Colon (tissue), 2 donors: Measurements from ENCODE around the gene FLNC.

Source experiments
- FAIRE-seq: peaks from 2 replicates; lab custom pipeline; 2012; peaks lifted over from hg19 to GRCh38; lab: Jason Lieb, UNC
- donor health status: control.
- donor health status: control.

FLNC gene

GRCh38 chr7:128804484-128804883 is 25.7 kb upstream of the FLNC start:
- FAIRE-seq: no peak

DNA sequence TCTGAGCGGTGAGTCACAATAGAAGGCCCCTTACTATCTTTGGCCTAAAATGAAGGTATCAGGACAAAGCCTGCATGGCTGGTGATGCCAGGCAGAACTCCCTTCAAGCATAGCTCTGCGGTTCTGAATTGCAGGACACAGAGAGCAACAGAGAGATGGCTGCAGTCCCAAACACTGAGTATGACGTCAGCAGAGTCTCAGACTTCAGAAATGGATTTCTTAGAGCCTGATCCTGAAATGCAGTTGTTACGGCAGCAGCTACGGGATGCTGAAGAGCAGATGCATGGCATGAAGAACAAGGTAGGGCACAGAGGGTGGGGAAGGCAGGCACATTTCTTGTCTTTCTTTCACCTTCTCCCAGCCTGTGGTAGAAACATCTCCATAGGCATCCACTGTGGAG is 25.0 kb upstream of the FLNC start:
- FAIRE-seq: no peak

DNA sequence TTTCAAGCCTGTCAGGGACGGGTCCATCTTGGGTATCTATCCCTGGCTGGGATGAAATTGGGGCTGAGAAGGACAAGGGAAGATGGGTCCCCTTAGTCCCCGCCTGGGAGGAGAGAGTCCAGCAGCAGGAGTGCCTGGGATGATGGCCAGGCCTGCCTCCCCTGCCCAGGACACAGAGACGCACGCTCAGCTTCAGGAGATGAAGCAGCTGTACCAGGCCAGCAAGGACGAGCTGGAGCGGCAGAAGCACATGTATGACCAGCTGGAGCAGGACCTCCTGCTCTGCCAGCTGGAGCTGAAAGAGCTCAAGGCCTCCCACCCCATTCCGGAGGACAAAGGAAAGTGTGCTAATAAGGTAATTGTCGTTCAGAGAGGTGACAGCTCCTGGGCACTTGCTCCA is 23.0 kb upstream of the FLNC start:
- no peak for FAIRE-seq

DNA sequence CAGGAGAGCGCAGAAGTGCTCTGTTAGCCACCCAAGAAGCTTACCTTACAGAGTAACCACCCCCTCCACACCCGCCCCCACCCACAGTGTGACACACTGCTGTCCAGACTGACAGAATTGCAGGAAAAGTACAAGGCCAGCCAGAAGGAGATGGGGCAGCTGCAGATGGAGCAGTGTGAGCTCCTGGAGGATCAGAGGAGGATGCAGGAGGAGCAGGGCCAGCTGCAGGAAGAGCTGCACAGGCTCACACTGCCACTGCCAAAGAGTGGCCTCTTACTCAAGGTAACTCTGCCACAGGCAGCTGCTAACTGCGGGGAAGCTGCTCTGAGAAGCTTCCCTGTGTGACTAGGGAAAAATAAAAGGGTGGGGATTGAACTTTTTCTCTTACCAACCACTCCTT is 20.8 kb upstream of the FLNC start:
- FAIRE-seq: no peak

DNA sequence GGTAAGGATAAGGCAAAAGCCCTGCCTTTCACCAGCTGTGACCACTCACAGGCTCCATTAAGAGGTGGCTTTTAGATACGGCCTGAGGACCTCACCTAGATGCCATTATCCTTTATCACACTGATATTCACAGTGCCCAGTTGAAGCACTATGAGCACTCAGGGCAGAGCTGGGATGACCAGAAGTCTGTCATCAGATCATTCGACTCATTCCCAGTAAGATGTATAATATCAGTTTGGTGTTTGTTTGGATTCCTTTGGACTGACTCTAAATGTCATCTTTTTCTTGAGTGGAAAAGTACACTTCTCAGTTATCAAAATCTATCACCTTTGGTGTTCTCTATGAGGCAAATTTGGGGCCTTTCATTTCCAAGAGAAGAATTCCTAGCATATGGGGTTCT is 19.7 kb upstream of the FLNC start:
- no peak for FAIRE-seq

GRCh38 chr7:128810997-128811396 is 19.2 kb upstream of the FLNC start:
- no peak for FAIRE-seq

DNA sequence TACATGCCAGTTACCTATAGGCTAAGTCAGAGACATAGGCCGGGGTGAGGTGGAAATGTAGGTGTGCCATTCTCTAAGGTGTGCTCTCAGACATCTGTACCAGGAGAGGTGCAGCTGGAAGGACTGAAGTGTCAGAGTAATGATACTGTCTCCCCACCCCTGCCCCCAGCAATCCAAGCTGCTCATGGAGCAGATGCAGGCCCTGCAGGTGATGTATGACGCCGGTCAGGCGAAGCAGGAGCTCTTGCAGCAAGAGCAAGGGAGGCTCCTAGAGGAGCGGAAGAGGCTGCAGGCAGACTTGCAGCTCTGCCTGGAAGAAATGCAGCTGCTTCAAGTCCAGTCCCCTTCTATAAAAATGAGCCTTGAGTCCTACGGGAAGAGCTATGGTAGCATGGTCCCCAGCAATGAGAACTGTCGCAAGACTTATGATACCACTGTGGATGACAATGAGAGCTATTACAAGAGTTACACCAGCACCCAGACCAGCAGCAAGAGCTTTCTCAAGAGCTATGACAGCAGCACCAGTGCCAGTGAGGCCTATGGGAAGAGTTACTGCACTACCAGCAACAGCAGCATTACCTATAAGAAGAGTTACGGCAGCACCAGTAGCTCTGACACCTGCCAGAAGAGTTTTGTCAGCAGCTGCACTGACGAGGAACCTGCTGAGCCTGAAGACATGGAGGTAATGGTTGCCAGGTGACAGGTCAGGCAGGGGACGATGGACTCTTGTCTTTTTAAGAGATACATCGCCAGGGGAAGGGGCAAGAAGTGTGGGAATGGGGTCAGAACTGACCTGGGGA is 18.4 kb upstream of the FLNC start:
- no peak for FAIRE-seq

DNA sequence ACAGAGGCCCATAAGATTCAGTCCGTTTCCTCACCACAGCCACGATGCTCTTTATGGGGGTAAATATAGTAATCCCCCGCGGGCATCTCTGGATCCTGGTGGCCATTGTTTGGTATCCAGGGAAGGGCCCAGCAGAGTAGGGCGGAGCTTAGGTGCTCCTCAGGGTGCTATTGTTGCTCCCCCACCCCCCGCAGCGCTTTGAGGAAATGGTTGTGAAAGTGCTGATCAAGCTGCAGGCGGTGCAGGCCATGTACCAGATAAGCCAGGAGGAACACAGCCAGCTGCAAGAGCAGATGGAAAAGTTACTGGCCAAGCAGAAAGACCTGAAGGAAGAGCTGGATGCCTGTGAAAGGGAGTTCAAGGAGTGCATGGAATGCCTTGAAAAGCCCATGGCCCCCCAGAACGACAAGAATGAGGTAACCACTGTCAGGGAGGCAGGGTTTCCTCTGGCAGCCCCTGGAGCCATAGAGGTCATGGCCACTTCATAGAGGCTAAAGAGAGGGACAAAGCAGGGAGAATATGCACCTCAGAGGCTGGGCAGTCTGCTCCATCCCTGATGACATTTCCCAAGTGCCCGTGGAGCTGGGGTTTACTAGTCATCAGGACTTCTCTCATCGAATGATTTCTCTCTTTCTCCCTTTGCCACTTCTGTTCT is 17.6 kb upstream of the FLNC start:
- FAIRE-seq: no peak

DNA sequence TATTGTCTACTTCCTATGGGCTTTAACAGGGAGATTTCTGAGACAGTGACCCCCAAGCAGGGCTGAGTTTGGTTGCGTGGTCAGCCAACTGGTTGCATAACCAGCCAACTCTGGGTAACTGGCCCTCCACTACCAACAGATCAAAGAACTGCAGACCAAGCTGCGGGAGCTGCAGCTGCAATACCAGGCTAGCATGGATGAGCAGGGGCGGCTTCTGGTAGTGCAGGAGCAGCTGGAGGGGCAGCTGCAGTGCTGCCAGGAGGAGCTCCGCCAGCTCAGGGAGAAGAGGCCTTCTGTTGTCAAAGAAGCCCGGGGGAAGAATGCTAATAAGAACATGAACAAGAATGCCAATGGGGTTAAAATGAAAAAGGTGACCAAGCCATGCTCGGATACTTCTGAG is 15.7 kb upstream of the FLNC start:
- no peak for FAIRE-seq

- no peak for FAIRE-seq
Observed at GRCh38 chr7:128815289-128815942, 14.8 kb upstream of the FLNC start.

DNA sequence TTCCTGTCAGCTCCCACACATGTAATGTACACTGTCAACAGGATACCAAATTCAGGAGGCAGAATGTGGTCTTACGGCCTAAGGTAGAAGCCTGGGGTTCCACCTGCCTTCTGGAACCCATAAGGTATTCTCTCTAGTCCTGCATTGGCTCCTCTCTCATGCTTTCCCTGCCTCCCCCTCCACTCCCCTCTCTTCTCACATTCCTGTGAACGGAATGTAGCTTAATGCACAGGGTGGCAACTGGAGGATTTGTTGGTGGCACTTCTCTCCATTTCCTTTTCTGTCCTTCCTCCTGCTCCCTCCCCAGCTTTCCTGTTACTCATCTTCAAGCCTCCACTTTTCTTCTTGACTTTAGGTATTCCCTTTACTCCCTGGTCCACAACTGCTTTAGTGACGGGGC is 11.5 kb upstream of the FLNC start:
- FAIRE-seq: no peak

DNA sequence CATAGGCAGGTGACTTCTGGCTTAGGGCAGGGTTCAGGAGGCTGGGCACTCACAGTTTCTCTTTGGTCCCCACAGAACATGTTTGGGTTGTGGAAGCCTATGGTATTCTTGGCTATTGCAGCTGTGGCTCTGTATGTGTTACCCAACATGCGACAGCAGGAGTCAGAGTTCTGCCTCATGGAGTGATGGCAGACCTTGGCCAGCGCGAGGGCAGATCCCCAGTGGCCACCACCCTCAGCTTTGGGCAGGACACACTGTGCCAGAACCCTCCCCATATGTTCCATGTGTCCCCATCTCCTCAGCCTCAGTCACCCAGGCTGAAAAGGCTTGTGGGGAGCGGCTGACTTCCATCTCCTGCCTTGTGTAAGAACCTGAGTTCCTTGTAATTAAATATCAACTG is 8.5 kb upstream of the FLNC start:
- no peak for FAIRE-seq

- no peak for FAIRE-seq
Observed at GRCh38 chr7:128826512-128826911, 3.7 kb upstream of the FLNC start.

- no peak for FAIRE-seq
Observed at GRCh38 chr7:128826916-128827247, 3.3 kb upstream of the FLNC start.

- no peak for FAIRE-seq
Observed at GRCh38 chr7:128827248-128827958, 2.8 kb upstream of the FLNC start.

DNA sequence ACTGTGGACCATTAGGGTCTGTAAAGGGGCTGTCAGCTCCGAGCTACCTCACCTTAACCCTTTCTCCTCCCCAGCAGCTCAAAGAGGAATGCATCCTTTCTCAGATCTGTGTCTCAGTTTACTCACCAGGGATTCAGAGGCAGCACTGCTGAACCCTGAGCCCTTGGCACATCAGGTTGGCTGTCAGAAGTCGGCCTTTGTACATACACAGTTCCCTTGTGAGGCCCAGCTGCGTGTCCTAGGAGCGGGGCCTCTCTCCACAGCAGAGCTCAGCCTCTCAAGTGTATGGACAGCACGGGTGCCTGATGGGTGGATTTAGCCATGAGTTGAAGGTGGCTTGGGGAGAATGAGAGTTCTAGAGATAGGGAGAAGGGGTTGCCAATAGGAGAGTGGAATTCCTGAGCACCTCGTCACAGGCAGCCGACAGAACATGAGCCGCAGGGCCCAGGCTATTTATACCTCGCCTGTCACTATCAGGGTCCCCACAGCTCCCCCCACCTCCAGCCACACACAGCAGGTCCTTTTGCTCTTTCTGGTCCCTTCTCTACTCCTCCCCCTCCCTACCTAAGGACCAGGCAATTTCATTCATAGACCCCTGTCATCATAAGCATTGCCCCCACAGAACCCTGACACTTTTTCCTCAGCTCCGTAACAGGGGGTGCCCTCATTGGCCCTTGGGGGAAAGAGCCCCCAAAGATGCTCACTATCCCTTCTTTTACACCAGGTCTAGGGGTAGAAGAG is 2.1 kb upstream of the FLNC start:
- no peak for FAIRE-seq

GRCh38 chr7:128829391-128830166 is 627 bp upstream of the FLNC start:
- FAIRE-seq: no peak

DNA sequence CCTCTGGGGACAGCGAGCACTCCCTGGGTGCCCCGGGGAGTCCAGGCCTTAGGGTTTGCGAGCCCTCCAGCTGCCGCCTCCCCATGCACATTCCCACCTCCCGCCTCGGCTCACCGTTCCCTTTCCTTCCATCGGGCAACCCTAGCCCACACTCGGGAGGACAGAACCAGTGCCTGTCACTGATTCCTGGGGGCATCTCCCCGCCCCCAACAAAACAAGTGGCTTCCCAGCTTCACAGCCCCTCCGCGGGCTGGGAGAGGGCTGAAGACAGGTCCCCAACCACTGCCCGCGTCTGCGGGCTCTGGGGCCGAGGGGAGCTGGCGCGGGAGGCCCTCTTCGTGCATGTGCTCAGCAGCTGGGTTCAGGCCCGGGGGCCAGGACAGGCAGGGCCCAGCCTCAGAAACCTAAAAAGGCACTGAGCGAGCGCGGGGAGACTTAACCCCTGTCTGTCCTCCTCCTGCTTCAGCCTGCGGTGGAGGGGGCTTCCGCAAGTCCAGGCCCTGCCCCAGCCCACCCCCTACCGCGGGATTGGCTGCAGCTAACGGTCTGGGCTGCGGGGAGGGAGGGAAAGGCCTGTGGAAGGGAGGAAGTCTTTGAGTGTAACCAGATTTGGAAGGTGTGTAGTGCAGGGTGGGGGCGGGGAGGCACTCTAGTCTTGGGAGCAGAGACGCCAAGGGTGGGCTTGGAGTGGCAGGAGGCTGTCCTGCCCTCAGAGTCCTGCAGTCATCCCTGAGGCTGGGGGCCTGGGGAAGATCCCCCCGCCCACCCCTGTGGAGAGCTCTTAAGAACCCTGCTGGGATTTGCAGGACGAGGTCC is 1.2 kb downstream of the FLNC start:
- no peak for FAIRE-seq

DNA sequence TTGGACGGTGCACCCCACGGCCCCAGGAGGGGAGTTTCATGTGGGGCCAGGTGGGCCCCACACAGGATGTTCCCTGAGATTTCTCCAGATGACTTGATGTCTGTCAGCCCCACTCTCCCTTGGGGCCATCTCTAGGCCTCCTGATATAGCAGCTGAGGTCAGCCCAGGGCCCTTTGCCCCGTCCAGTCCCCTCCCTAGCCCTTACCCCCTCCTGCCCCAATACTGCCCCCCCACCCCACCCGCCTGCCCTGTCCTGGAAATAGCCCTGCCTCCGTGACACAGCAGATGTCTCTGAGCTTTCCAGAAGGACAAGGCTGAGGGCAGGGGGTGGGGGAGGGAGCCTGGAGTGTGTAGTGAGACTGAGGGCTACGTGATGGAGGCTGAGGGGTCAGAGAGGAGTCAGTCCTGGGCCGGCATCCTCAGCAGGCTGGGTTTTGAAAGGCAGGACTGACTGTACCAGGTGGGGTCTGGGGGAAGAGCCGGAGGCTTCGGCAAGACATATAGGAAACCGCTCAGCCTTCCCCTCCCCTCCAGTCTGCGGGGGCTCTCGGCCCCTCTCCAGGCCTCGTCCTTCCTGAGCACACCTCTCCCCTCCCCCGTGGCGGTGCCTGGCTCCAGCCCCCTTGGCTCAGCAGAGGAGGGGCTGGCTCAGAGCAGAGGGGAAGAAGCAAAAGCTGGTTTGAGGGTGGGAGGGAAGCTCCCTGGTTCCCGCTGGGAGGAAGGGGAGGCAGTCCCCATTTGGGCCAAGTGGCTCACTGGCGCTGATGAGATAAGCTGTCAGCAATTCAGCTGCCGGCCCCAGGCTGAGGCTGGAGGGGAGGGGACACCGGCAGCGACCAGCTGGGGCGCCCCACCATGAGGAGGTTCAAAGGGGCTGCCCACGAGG is 2.0 kb downstream of the FLNC start:
- FAIRE-seq: no peak

- no peak for FAIRE-seq
Observed at GRCh38 chr7:128832880-128833147, 2.6 kb downstream of the FLNC start.
